HepG2 (cell line): Measurements from ENCODE around the gene PIK3CD. TPM values are rescaled to one million over a fixed set of nuclear protein-coding genes. Genes with fewer than 3 reads are reported as not detected.

ENCODE experiments used
- ATAC-seq: fragments of 200-7000 bp; cut with Tn5 transposase; 3 replicates; pipeline ENCODE4 v1.9.1; 2020; ENCODE audit warnings: mild to moderate bottlenecking, moderate library complexity
- BruUV-seq: library from RNA; stranded (reverse); fragments of 400-500 nt; replicated peaks from 2 replicates; lab custom pipeline; 2021; lab: Mats Ljungman, UMichigan
- CTCF ChIA-PET: fragments of 300-600 bp; formaldehyde crosslinking; extraction: SDS; loops from one replicate; lab custom pipeline; 2021; ENCODE audit warnings: low total read pairs, inconsistent platforms, low intra/inter-chr PET ratio; lab: Yijun Ruan, JAX
- POLR2A ChIA-PET: fragments of 350-600 bp; sonication (Branson Sonifier 250); formaldehyde crosslinking; loops from one replicate; lab custom pipeline; 2020; ENCODE audit warnings: antibody characterized with exemption, inconsistent platforms; lab: Yijun Ruan, JAX
- DNase-seq: peaks from one replicate; pipeline ENCODE4 v3.0.0-alpha.2; 2015; ENCODE audit warnings: low spot score
- FAIRE-seq: peaks from 3 replicates; lab custom pipeline; 2011; peaks lifted over from hg19 to GRCh38; lab: Jason Lieb, UNC
- H2AFZ ChIP-seq: one replicate; pipeline ENCODE4 v1.6.1; 2011; ENCODE audit warnings: low read length, inconsistent platforms
- H3K27ac ChIP-seq: fragments of 300-600 bp; 3 replicates; pipeline ENCODE4 v1.8.0; 2011; ENCODE audit warnings: mixed run types, mild to moderate bottlenecking, mixed read lengths, low read length, inconsistent platforms; ENCODE audit not compliant: insufficient read depth; ENCODE audit errors: extremely low read length
- H3K27me3 ChIP-seq, 2 experiments: fragments of 200-600 bp in 1 of 2; 2 replicates in 1 of 2; 3 replicates in 1 of 2; pipeline versions ENCODE4 v1.6.0 to v1.8.0; 2011; ENCODE audit warnings: low read length in 2 of 2, mild to moderate bottlenecking in 2 of 2, moderate library complexity in 2 of 2, inconsistent platforms in 1 of 2; ENCODE audit not compliant: insufficient read depth in 2 of 2, control insufficient read depth in 1 of 2
- H3K36me3 ChIP-seq, 2 experiments: fragments of 200-600 bp in 1 of 2; replicated peaks in 1 of 2; 2 replicates in 1 of 2; 3 replicates in 1 of 2; pipeline versions ENCODE4 v1.5.1 to v1.8.0; 2011; ENCODE audit warnings: low read length in 2 of 2, inconsistent platforms in 1 of 2; ENCODE audit not compliant: insufficient read depth in 2 of 2, control insufficient read depth in 1 of 2
- H3K4me1 ChIP-seq: 2 replicates; pipeline ENCODE4 v1.5.1; 2012; ENCODE audit warnings: low read length, inconsistent platforms; ENCODE audit not compliant: insufficient read depth
- H3K4me2 ChIP-seq: 2 replicates; pipeline ENCODE4 v1.6.0; 2011; ENCODE audit warnings: low read depth, low read length, inconsistent platforms
- H3K4me3 ChIP-seq, 3 experiments: fragments of 200-600 bp in 1 of 3; sonication (generic), shearing (Covaris generic) in 1 of 3; replicated peaks in 1 of 3; 2 replicates each; pipeline ENCODE4 v1.5.1; 2011 to 2016; ENCODE audit warnings: low read length in 3 of 3, inconsistent platforms in 2 of 3, low read depth in 2 of 3, mild to moderate bottlenecking in 2 of 3, control low read depth in 1 of 3, mixed read lengths in 1 of 3; ENCODE audit not compliant: insufficient read depth in 1 of 3
- H3K79me2 ChIP-seq: one replicate; pipeline ENCODE4 v1.6.1; 2011; ENCODE audit warnings: low read length, inconsistent platforms; ENCODE audit not compliant: insufficient read depth
- H3K9ac ChIP-seq: 2 replicates; pipeline ENCODE4 v1.6.0; 2011; ENCODE audit warnings: mild to moderate bottlenecking, low read depth, low read length, inconsistent platforms; ENCODE audit not compliant: insufficient read depth
- H3K9me3 ChIP-seq: 2 replicates; pipeline ENCODE4 v1.5.1; 2012; ENCODE audit warnings: mild to moderate bottlenecking, low read length
- H4K20me1 ChIP-seq: 2 replicates; pipeline ENCODE4 v1.6.0; 2011; ENCODE audit warnings: inconsistent platforms, mild to moderate bottlenecking, low read length, moderate library complexity; ENCODE audit not compliant: insufficient read depth
- ARHGAP35 ChIP-seq: sonication (generic); formaldehyde crosslinking; IDR thresholded peaks from 2 replicates; pipeline ENCODE4 v1.9.0; 2022; ENCODE audit warnings: mild to moderate bottlenecking, inconsistent platforms, moderate library complexity, missing genetic modification reagents, borderline replicate concordance
- ASH2L ChIP-seq: fragments of 300-600, 200-600 bp; sonication (generic); IDR thresholded peaks from 2 replicates; pipeline ENCODE4 v1.7.0; 2017; ENCODE audit warnings: low read depth, mild to moderate bottlenecking, moderate library complexity, mixed read lengths, low read length; ENCODE audit not compliant: insufficient read length
- CREB1 ChIP-seq, 2 experiments: fragments of 450-650 bp in 1 of 2; IDR thresholded peaks; 2 replicates each; pipeline ENCODE4 v1.6.1; 2016 to 2017; ENCODE audit warnings: control low read depth in 1 of 2, mild to moderate bottlenecking in 1 of 2, missing compliant biosample characterization in 1 of 2, missing genetic modification characterization in 1 of 2
- CSRNP2 ChIP-seq: sonication (generic); formaldehyde crosslinking; conservative IDR thresholded peaks from 2 replicates; pipeline ENCODE4 v1.8.0; 2022; ENCODE audit warnings: low read depth, missing genetic modification reagents
- HNRNPLL ChIP-seq: fragments of 200-400 bp; formaldehyde crosslinking; IDR thresholded peaks from 2 replicates; pipeline ENCODE4 v1.6.1; 2017; ENCODE audit warnings: mild to moderate bottlenecking, low read depth, low read length; ENCODE audit not compliant: poor library complexity, severe bottlenecking
- MTERF4 ChIP-seq: sonication (generic); formaldehyde crosslinking; IDR thresholded peaks from 2 replicates; pipeline ENCODE4 v1.8.0; 2023; ENCODE audit warnings: mild to moderate bottlenecking, missing genetic modification reagents
- PHF21A ChIP-seq: sonication (generic); formaldehyde crosslinking; IDR thresholded peaks from 2 replicates; pipeline ENCODE4 v1.5.0; 2020; ENCODE audit warnings: mild to moderate bottlenecking, missing genetic modification reagents
- PRDM4 ChIP-seq: sonication (generic); formaldehyde crosslinking; IDR thresholded peaks from 2 replicates; pipeline ENCODE4 v1.9.0; 2021; ENCODE audit warnings: missing genetic modification reagents, borderline replicate concordance
- RNF2 ChIP-seq: fragments of 450-650 bp; conservative IDR thresholded peaks from 2 replicates; pipeline ENCODE4 v1.6.1; 2016; ENCODE audit warnings: low read depth
- U2AF2 ChIP-seq: fragments of 200-400 bp; formaldehyde crosslinking; IDR thresholded peaks from 2 replicates; pipeline ENCODE4 v1.6.1; 2017; ENCODE audit warnings: low read depth, mild to moderate bottlenecking, low read length
- ZNF543 ChIP-seq: sonication (generic); formaldehyde crosslinking; IDR thresholded peaks from 2 replicates; pipeline ENCODE4 v1.4.0; 2020; ENCODE audit warnings: mild to moderate bottlenecking, missing genetic modification reagents
- ZSCAN29 ChIP-seq: sonication (generic); formaldehyde crosslinking; conservative IDR thresholded peaks from 2 replicates; pipeline ENCODE4 v1.4.0; 2020; ENCODE audit warnings: mild to moderate bottlenecking, missing genetic modification reagents
- WGBS: methylation state at CpG from one replicate; pipeline ENCODE4 v1.1.6; 2017; ENCODE audit warnings: low lambda C conversion rate; 5-methylcytosine and 5-hydroxymethylcytosine counted together
- in situ Hi-C: cut with HindIII; loops from 2 replicates; pipeline ENCODE4 v1.10.0; 2017; ENCODE audit warnings: low pct_unique_long_range_greater_than_20kb; ENCODE audit not compliant: extremely low pct_ligation_motif_present
- intact Hi-C: fragments of 100-400 bp; cut with micrococcal nuclease; formaldehyde crosslinking; loops from one replicate; pipeline ENCODE4 v1.10.0; 2022; ENCODE audit not compliant: unreplicated experiment
- polyA plus RNA-seq, 8 experiments: library from polyadenylated mRNA; depleted of rRNA in 3 of 8; stranded (reverse) in 7 of 8; unstranded in 1 of 8; fragments of >200 nt; fragmentation: Illumina TruSeq in 4 of 8; extraction: Trizol in 4 of 8; gene quantifications; 2 replicates each; pipeline versions ENCODE4 v1.2.1 to v1.2.3, GENCODE V29; 2011 to 2016; ENCODE audit warnings: low read depth in 4 of 8, missing spikeins in 1 of 8, mixed read lengths in 1 of 8; ENCODE audit not compliant: insufficient read depth in 1 of 8
- total RNA-seq, 5 experiments: library from RNA; depleted of rRNA; stranded (reverse); fragments of >200 nt; fragmentation: Illumina TruSeq; extraction: Trizol; gene quantifications; 2 replicates each; pipeline ENCODE4 v1.2.3, GENCODE V29; 2016; ENCODE audit warnings: low read depth in 1 of 5

Gene PIK3CD
- total and polyA plus RNA-seq, 2 of the 13 experiments (the other 11 are each of a cell fraction or from before 2014, with no cell fraction given) = 7.1 to 10.0 TPM

- TF ChIP-seq PRDM4 (CRISPR knock-in tag) (no peak), MTERF4 (CRISPR knock-in tag) (0 out of 2 replicates have a peak, but pooled peaks have one; percentile 31), ASH2L (peak; percentile 45)
Measured at GRCh38 chr1:9687120-9687873, 35.8 kb downstream of the PIK3CD start (continued).

- Histone ChIP-seq H2AFZ (no peak overlapping the region), H3K9me3 (no peaks in the 10 kb centered on the region), H3K9ac (peak overlapping the region; percentile 49; the same call in 1 of the 2 replicates), H3K4me1 (peaks cover 39% of the 10 kb centered on the region), H3K27me3 (peaks cover 0 to 18% of the 10 kb centered on the region in 2 experiments; a peak in 1 of 5 replicates), H3K27ac (no peak overlapping the region), H3K79me2 (no peaks in the 10 kb centered on the region), H3K4me2 (peak overlapping the region; percentile 100), H3K4me3 (peak overlapping the region; percentile 63 to 72 (median 70)), H3K36me3 (no peaks in the 10 kb centered on the region), H4K20me1 (no peaks in the 10 kb centered on the region)
- WGBS = 3% methylated on average over 6 of the region's 34 CpGs
- intact Hi-C loops = no loop called here
- CTCF ChIA-PET = no interaction called here
- no TSS peak for BruUV-seq
- in situ Hi-C loops = no loop called here
- no peak for DNase-seq
- no peak for FAIRE-seq
- ATAC-seq = peak; percentile 58
- POLR2A ChIA-PET = interaction anchor here (1.1 to 4.1 kb wide), 4 partner anchors 11 to 255 kb away, joined by 3 to 35 read pairs (median 4); partner anchors contain the start of genes LZIC and NMNAT1
- TF ChIP-seq RNF2 (no peak), U2AF2 (no peak), CSRNP2 (no peak), HNRNPLL (peak; percentile 20), ZNF543 (CRISPR knock-in tag) (0 out of 2 replicates have a peak, but pooled peaks have one; percentile 23), PHF21A (CRISPR knock-in tag) (no peak), ZSCAN29 (CRISPR knock-in tag) (no peak), CREB1 (IDR thresholded peaks at IDR 0.05) (no peak), CREB1 (CRISPR knock-in tag; IDR thresholded peaks at IDR 0.05) (no peak), ARHGAP35 (0 out of 2 replicates have a peak, but pooled peaks have one; percentile 49)
Measured at GRCh38 chr1:9687874-9688582, 36.5 kb downstream of the PIK3CD start.
